Dendritic cell treated with granulocyte-macrophage colony-stimulating factor and Interleukin-4, amounts not matched to agents 40 ng/mL and 50 ng/mL, for 4 days (primary cell): Measurements from ENCODE around the gene INHBC.
A peak's percentile ranks its signal among the peaks of the same experiment; 100 is the strongest.

Experiments used
- H3K27ac Mint-ChIP-seq: one replicate; pipeline ENCODE4 v1.8.0; 2022; ENCODE audit warnings: mild to moderate bottlenecking, mixed read lengths
- H3K27me3 Mint-ChIP-seq: one replicate; pipeline ENCODE4 v1.8.0; 2022; ENCODE audit warnings: mild to moderate bottlenecking, mixed read lengths
- H3K36me3 Mint-ChIP-seq: one replicate; pipeline ENCODE4 v1.8.0; 2022; ENCODE audit warnings: low read depth, mixed read lengths
- H3K4me1 Mint-ChIP-seq: one replicate; pipeline ENCODE4 v1.8.0; 2022; ENCODE audit warnings: low read depth, mixed read lengths
- H3K4me3 Mint-ChIP-seq: one replicate; pipeline ENCODE4 v1.8.0; 2022; ENCODE audit warnings: mild to moderate bottlenecking, moderate library complexity, mixed read lengths
- H3K9me3 Mint-ChIP-seq: one replicate; pipeline ENCODE4 v1.8.0; 2022; ENCODE audit warnings: mixed read lengths
- intact Hi-C: fragments of 100-400 bp; cut with micrococcal nuclease; formaldehyde crosslinking; loops from one replicate; pipeline ENCODE4 v1.15.0; 2022

INHBC gene

GRCh38 chr12:57473392-57473791 lies 38.8 kb downstream of the INHBC start:
- Mint-ChIP-seq H3K27me3 (no peaks in the 10 kb centered on the region), H3K4me1 (peaks cover 65% of the 10 kb centered on the region), H3K4me3 (no peak overlapping the region), H3K27ac (no peak overlapping the region), H3K9me3 (no peaks in the 10 kb centered on the region), H3K36me3 (peaks cover 95% of the 10 kb centered on the region)
- intact Hi-C loops = no loop called here

GRCh38 chr12:57473886-57474285 lies 39.3 kb downstream of the INHBC start:
- Mint-ChIP-seq H3K4me1 (peaks cover 68% of the 10 kb centered on the region), H3K4me3 (no peak overlapping the region)

GRCh38 chr12:57474430-57474829 lies 39.8 kb downstream of the INHBC start:
- H3K4me3 Mint-ChIP-seq = peak overlapping the region; percentile 47
- no peaks in the 10 kb centered on the region for H3K27me3 Mint-ChIP-seq
- peak overlapping the region; percentile 35 for H3K27ac Mint-ChIP-seq
- no peaks in the 10 kb centered on the region for H3K9me3 Mint-ChIP-seq
- intact Hi-C loops = no loop called here
- H3K4me1 Mint-ChIP-seq = peaks cover 73% of the 10 kb centered on the region
- peaks cover 85% of the 10 kb centered on the region for H3K36me3 Mint-ChIP-seq

More at GRCh38 chr12:57473886-57474285, 39.3 kb downstream of the INHBC start:
- H3K36me3 Mint-ChIP-seq = peaks cover 90% of the 10 kb centered on the region
- intact Hi-C loops = no loop called here
- H3K9me3 Mint-ChIP-seq = no peaks in the 10 kb centered on the region
- no peak overlapping the region for H3K27ac Mint-ChIP-seq
- no peaks in the 10 kb centered on the region for H3K27me3 Mint-ChIP-seq

- intact Hi-C loops = no loop called here
- H3K9me3 Mint-ChIP-seq = no peaks in the 10 kb centered on the region
- peaks cover 77% of the 10 kb centered on the region for H3K4me1 Mint-ChIP-seq
- H3K4me3 Mint-ChIP-seq = peak overlapping the region; percentile 47
- H3K27me3 Mint-ChIP-seq = no peaks in the 10 kb centered on the region
- peaks cover 80% of the 10 kb centered on the region for H3K36me3 Mint-ChIP-seq
- peak overlapping the region; percentile 35 for H3K27ac Mint-ChIP-seq
These were observed 40.3 kb downstream of the INHBC start for GRCh38 chr12:57474862-57475261.

GRCh38 chr12:57475271-57476161 lies 40.9 kb downstream of the INHBC start:
- no peaks in the 10 kb centered on the region for H3K27me3 Mint-ChIP-seq
- no peaks in the 10 kb centered on the region for H3K9me3 Mint-ChIP-seq
- H3K27ac Mint-ChIP-seq = peak overlapping the region; percentile 97
- intact Hi-C loops = loop anchor here (1.0 to 2.0 kb wide), 2 partner anchors 17 to 48 kb away; partner anchors contain the start of gene GLI1
- peaks cover 74% of the 10 kb centered on the region for H3K36me3 Mint-ChIP-seq
- peaks cover 84% of the 10 kb centered on the region for H3K4me1 Mint-ChIP-seq
- peak overlapping the region; percentile 96 for H3K4me3 Mint-ChIP-seq

GRCh38 chr12:57476162-57476992 lies 41.8 kb downstream of the INHBC start:
- Mint-ChIP-seq H3K4me1 (peaks cover 87% of the 10 kb centered on the region), H3K9me3 (no peaks in the 10 kb centered on the region), H3K4me3 (peak overlapping the region; percentile 96), H3K27ac (peak overlapping the region; percentile 97), H3K27me3 (no peaks in the 10 kb centered on the region), H3K36me3 (peaks cover 65% of the 10 kb centered on the region)
- intact Hi-C loops = loop anchor here (1.0 to 2.0 kb wide), 2 partner anchors 18 to 47 kb away; partner anchors contain the start of gene GLI1

GRCh38 chr12:57476993-57477709 lies 42.6 kb downstream of the INHBC start:
- Mint-ChIP-seq H3K4me1 (peaks cover 84% of the 10 kb centered on the region), H3K27ac (peak overlapping the region; percentile 97), H3K36me3 (peaks cover 57% of the 10 kb centered on the region), H3K27me3 (no peaks in the 10 kb centered on the region), H3K4me3 (peak overlapping the region; percentile 96), H3K9me3 (no peaks in the 10 kb centered on the region)
- intact Hi-C loops = loop anchor here (1.0 to 2.0 kb wide), 2 partner anchors 18 to 46 kb away; partner anchors contain the start of gene GLI1

GRCh38 chr12:57477710-57478681 lies 43.4 kb downstream of the INHBC start:
- Mint-ChIP-seq H3K4me3 (peak overlapping the region; percentile 96), H3K36me3 (peaks cover 49% of the 10 kb centered on the region), H3K27me3 (no peaks in the 10 kb centered on the region), H3K9me3 (no peaks in the 10 kb centered on the region), H3K4me1 (peaks cover 82% of the 10 kb centered on the region), H3K27ac (peak overlapping the region; percentile 97)
- intact Hi-C loops = loop anchor here (1.0 to 2.0 kb wide), 2 partner anchors 9 to 19 kb away; partner anchors contain the start of gene GLI1

- Mint-ChIP-seq H3K27me3 (no peaks in the 10 kb centered on the region), H3K9me3 (no peaks in the 10 kb centered on the region), H3K27ac (peak overlapping the region; percentile 97), H3K4me3 (peak overlapping the region; percentile 96), H3K36me3 (peaks cover 39% of the 10 kb centered on the region), H3K4me1 (peaks cover 79% of the 10 kb centered on the region)
- intact Hi-C loops = no loop called here
These were observed 44.4 kb downstream of the INHBC start for GRCh38 chr12:57479043-57479375.

- no peaks in the 10 kb centered on the region for H3K9me3 Mint-ChIP-seq
- peak within 1 kb of the TSS; percentile 97 for H3K27ac Mint-ChIP-seq
- intact Hi-C loops = no loop called here
- H3K4me3 Mint-ChIP-seq = peak within 1 kb of the TSS; percentile 96
- H3K36me3 Mint-ChIP-seq = peaks cover 33% of the 10 kb centered on the region
- peaks cover 74% of the 10 kb centered on the region for H3K4me1 Mint-ChIP-seq
- H3K27me3 Mint-ChIP-seq = no peaks in the 10 kb centered on the region
These were observed 45.0 kb downstream of the INHBC start, which contains the start of gene ARHGAP9 for GRCh38 chr12:57479376-57480115. Gene ARHGAP9, minus strand, starts transcription at chr12:57479866. Its CDS starts 460 bp downstream, at chr12:57479406.

GRCh38 chr12:57481671-57482070 lies 47.1 kb downstream of the INHBC start:
- Mint-ChIP-seq H3K36me3 (peaks cover 12% of the 10 kb centered on the region), H3K27me3 (no peaks in the 10 kb centered on the region), H3K9me3 (no peaks in the 10 kb centered on the region), H3K4me1 (peaks cover 54% of the 10 kb centered on the region), H3K27ac (peak overlapping the region; percentile 6), H3K4me3 (no peak overlapping the region)
- intact Hi-C loops = no loop called here

GRCh38 chr12:57483466-57483865 lies 48.9 kb downstream of the INHBC start:
- intact Hi-C loops = no loop called here
- peaks cover 49% of the 10 kb centered on the region for H3K4me1 Mint-ChIP-seq
- no peaks in the 10 kb centered on the region for H3K9me3 Mint-ChIP-seq
- H3K4me3 Mint-ChIP-seq = no peak overlapping the region
- no peak overlapping the region for H3K27ac Mint-ChIP-seq
- peaks cover 7% of the 10 kb centered on the region for H3K36me3 Mint-ChIP-seq
- H3K27me3 Mint-ChIP-seq = no peaks in the 10 kb centered on the region
